ENCODE measurements around the gene TOB1. TPM values are rescaled to one million over a fixed set of nuclear protein-coding genes. Genes with fewer than 3 reads are reported as not detected.

The TOB1 gene
- total RNA-seq, 2 donors from 2014 or later, result 29.0 to 31.0 TPM

DNA sequence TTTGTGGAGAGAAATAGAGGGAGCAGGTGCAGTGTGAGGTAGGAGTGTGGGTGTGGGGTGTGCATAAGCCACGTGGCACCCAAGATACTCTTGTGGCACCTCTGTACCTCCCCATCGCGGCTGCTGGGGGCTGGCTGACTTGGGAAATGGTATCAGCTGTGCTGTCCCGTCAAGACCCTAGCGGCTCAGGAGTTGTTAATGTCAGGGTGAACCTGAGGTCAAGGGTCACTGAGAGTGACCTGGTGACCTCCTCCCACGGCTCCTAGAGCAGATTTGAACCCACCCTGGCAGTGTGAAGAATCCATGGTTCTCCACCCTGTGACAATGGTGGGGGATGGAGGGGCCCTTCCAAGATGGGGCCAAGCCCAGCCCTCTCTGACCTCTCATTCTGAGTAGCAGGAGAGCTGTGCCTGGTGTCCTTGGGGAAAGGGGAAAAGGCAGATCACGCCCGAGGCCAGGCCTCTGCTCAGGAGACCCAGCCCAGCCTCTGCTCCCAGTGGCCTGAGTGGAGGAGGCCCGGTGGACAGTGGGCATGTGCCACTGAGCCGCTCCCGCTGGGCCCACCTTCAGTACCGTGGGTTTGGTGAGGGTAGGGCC, 33.8 kb downstream of the TOB1 start:
- no peak overlapping the region for H3K27ac ChIP-seq
- H3K36me3 ChIP-seq, result no peaks in the 10 kb centered on the region
- peaks cover 0 to 11% of the 10 kb centered on the region in 2 donors for H3K4me1 ChIP-seq
- no peaks in the 10 kb centered on the region for H3K9me3 ChIP-seq
- no peak overlapping the region for H3K4me3 ChIP-seq
- TF ChIP-seq, protein P1, sequence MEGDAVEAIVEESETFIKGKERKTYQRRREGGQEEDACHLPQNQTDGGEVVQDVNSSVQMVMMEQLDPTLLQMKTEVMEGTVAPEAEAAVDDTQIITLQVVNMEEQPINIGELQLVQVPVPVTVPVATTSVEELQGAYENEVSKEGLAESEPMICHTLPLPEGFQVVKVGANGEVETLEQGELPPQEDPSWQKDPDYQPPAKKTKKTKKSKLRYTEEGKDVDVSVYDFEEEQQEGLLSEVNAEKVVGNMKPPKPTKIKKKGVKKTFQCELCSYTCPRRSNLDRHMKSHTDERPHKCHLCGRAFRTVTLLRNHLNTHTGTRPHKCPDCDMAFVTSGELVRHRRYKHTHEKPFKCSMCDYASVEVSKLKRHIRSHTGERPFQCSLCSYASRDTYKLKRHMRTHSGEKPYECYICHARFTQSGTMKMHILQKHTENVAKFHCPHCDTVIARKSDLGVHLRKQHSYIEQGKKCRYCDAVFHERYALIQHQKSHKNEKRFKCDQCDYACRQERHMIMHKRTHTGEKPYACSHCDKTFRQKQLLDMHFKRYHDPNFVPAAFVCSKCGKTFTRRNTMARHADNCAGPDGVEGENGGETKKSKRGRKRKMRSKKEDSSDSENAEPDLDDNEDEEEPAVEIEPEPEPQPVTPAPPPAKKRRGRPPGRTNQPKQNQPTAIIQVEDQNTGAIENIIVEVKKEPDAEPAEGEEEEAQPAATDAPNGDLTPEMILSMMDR (IDR thresholded peaks at IDR 0.05), result no peak
- DNase-seq (ENCODE audit: low spot score), result no peak
- no peaks in the 10 kb centered on the region for H3K27me3 ChIP-seq

DNA sequence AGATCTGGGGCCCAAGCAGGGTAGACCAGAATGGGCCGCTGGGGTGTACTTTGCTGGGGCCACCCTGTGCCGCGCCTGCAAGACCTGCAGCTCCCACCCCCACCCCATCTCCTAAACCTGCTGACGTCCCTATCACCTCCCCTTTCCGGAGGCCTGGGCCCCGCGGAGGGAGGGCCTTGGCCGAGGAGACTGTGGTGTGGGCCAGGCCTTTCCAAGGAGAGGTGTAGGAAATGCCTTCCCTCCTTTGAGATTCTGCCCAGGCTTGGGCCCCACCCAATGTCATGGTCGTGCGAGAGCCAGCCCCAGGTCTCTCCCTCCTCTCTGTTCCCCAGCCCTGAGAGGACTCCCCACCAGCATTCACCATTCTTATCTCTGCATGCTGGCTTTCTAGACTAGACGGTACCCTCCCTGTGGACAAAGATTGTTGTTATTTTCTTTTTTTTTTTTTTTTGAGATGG, 34.7 kb downstream of the TOB1 start:
- H3K4me3 ChIP-seq, result no peak overlapping the region
- DNase-seq (ENCODE audit: low spot score), result no peak
- H3K9me3 ChIP-seq, result no peaks in the 10 kb centered on the region
- no peak overlapping the region for H3K27ac ChIP-seq
- H3K4me1 ChIP-seq, result peaks cover 0 to 11% of the 10 kb centered on the region in 2 donors
- H3K27me3 ChIP-seq, result no peaks in the 10 kb centered on the region
- TF ChIP-seq, protein P1 (IDR thresholded peaks at IDR 0.05), result no peak
- no peaks in the 10 kb centered on the region for H3K36me3 ChIP-seq

DNA sequence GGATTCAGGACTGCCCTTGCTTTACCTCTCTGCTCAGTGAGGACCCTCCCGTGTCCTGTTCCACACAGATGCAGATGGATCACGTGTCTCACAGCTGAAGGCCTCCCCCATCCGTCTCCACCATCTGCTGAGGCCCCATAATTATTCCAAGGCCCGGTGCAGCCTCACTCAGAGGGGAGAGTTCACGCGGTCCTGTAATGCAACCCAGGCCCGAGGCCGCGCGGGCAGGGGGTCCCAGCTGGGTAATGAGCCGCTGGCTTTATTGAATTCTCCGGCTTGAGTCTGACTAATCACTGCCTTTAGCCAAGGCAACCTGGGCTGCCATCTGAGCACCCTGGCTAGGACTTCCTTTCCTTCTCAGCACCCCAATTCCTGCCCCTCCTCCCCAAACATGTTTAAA, 35.2 kb downstream of the TOB1 start:
- TF ChIP-seq, protein P1 (IDR thresholded peaks at IDR 0.05), result no peak
- Histone ChIP-seq H3K27ac (no peak overlapping the region), H3K9me3 (no peaks in the 10 kb centered on the region), H3K36me3 (no peaks in the 10 kb centered on the region), H3K4me3 (no peak overlapping the region), H3K27me3 (no peaks in the 10 kb centered on the region), H3K4me1 (peaks cover 0 to 11% of the 10 kb centered on the region in 2 donors)
- DNase-seq (ENCODE audit: low spot score), result no peak

DNA sequence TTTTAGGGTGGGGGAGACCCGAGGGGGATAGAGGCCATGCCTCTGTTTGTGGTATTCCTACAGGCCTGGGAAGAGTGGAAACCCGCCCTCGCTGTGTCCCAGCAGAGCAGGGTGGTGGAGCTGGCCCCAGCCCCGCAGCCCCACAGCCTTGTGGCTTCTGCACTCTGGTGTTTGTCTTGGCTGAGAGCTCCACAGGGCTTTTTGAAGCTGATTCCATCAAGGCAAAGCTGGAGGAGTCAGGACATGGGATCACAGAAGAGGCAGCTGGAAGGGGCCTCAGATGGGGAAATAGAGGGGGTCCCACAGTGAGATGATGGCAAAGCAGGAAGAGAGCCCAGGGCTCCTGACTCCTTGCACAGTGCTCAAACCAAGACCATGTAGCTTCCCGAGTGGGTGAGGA, 35.8 kb downstream of the TOB1 start:
- TF ChIP-seq, protein P1 (IDR thresholded peaks at IDR 0.05), result no peak

DNA sequence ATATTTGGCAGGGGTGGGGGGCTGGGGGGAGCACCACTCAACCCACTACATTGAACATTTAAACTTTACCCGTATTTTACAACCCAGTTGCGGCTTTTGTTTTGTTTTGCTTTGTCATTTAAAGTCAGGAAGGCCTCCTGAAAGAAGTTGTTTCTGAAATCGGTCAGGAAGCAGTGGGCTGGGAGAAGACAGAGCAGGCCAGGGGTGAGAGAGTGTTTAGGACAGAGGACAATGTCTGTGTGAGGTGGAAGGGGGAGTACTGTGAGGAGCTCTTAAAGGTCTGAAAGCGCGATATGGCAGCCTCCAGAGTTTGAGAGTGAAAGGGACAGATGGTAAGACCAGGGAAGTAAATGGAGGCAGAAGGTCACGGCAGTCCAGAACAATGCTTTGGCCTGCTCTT, 36.8 kb downstream of the TOB1 start:
- Histone ChIP-seq H3K4me1 (peaks cover 0 to 6% of the 10 kb centered on the region in 2 donors), H3K27ac (no peak overlapping the region), H3K27me3 (no peaks in the 10 kb centered on the region), H3K9me3 (no peaks in the 10 kb centered on the region), H3K36me3 (no peaks in the 10 kb centered on the region), H3K4me3 (no peak overlapping the region)
- no peak for DNase-seq (ENCODE audit: low spot score)
- TF ChIP-seq, protein P1 (IDR thresholded peaks at IDR 0.05), result no peak

More for the DNA sequence above, 35.8 kb downstream of the TOB1 start:
- no peak for DNase-seq (ENCODE audit: low spot score)
- peaks cover 0 to 8% of the 10 kb centered on the region in 2 donors for H3K4me1 ChIP-seq
- H3K9me3 ChIP-seq, result no peaks in the 10 kb centered on the region
- no peak overlapping the region for H3K4me3 ChIP-seq
- no peaks in the 10 kb centered on the region for H3K36me3 ChIP-seq
- no peak overlapping the region for H3K27ac ChIP-seq
- no peaks in the 10 kb centered on the region for H3K27me3 ChIP-seq

Data from right atrium auricular region (tissue), 2 donors.